HG03378 (cell line): ENCODE data around the gene IPO7.
"Not testable (repeated sequence)": the region's sequence is repeated elsewhere in the genome, so short reads cannot be mapped to it uniquely, and the experiment has no call there.

Experiments
- ATAC-seq: cut with Tn5 transposase; IDR thresholded peaks from one replicate; pipeline ENCODE4 v1.9.1; 2021; ENCODE audit warnings: mild to moderate bottlenecking, moderate library complexity; ENCODE audit not compliant: unreplicated experiment

The IPO7 gene

GRCh38 chr11:9384535-9385326, at the start of gene IPO7:
IPO7 (plus strand) TSS chr11:9384652; CDS start chr11:9384764, 112 bp downstream.
- ATAC-seq: peak; percentile 86

GRCh38 chr11:9341638-9342178, 42.7 kb upstream of the IPO7 start:
- ATAC-seq: no peak

- ATAC-seq: no peak
Measured at GRCh38 chr11:9344061-9344680, 40.3 kb upstream of the IPO7 start.

GRCh38 chr11:9347100-9347499, 37.4 kb upstream of the IPO7 start:
- no peak for ATAC-seq

GRCh38 chr11:9347779-9348178, 36.7 kb upstream of the IPO7 start:
- ATAC-seq: not testable (repeated sequence)

- no peak for ATAC-seq
Measured at GRCh38 chr11:9351321-9351881, 33.1 kb upstream of the IPO7 start.

- ATAC-seq: no peak
Measured at GRCh38 chr11:9357041-9357440, 27.4 kb upstream of the IPO7 start.

GRCh38 chr11:9360862-9361622, 23.4 kb upstream of the IPO7 start:
- not testable (repeated sequence) for ATAC-seq

GRCh38 chr11:9362393-9362863, 22.0 kb upstream of the IPO7 start:
- no peak for ATAC-seq

- ATAC-seq: peak; percentile 90
Measured at GRCh38 chr11:9363954-9364912, 20.2 kb upstream of the IPO7 start.

GRCh38 chr11:9367551-9367950, 16.9 kb upstream of the IPO7 start:
- no peak for ATAC-seq

GRCh38 chr11:9377036-9377435, 7.4 kb upstream of the IPO7 start:
- no peak for ATAC-seq

GRCh38 chr11:9379041-9379440, 5.4 kb upstream of the IPO7 start:
- no peak for ATAC-seq

- no peak for ATAC-seq
Measured at GRCh38 chr11:9380773-9381172, 3.7 kb upstream of the IPO7 start.

- ATAC-seq: peak; percentile 11
Measured at GRCh38 chr11:9385327-9385899, 961 bp downstream of the IPO7 start.

GRCh38 chr11:9386086-9386485, 1.6 kb downstream of the IPO7 start:
- no peak for ATAC-seq

GRCh38 chr11:9386901-9387300, 2.4 kb downstream of the IPO7 start:
- ATAC-seq: no peak

GRCh38 chr11:9396310-9396709, 11.9 kb downstream of the IPO7 start:
- no peak for ATAC-seq

GRCh38 chr11:9396752-9397151, 12.3 kb downstream of the IPO7 start:
- no peak for ATAC-seq
